Upper lobe of right lung (tissue), 1 donor: Measurements from ENCODE around the gene BORCS8. TPM values are rescaled to one million over a fixed set of nuclear protein-coding genes. Genes with fewer than 3 reads are reported as not detected.
"Not testable (repeated sequence)": the region's sequence is repeated elsewhere in the genome, so short reads cannot be mapped to it uniquely, and the experiment has no call there.

Experiments used
- ATAC-seq: fragments of 200-7000 bp; cut with Tn5 transposase; one replicate; pipeline ENCODE4 v1.9.1; 2020; ENCODE audit warnings: mild to moderate bottlenecking, moderate library complexity
- DNase-seq: peaks from one replicate; pipeline ENCODE4 v3.0.0-alpha.2; 2020
- H3K27ac ChIP-seq: fragments of 200-600 bp; one replicate; pipeline ENCODE4 v1.8.0; 2022
- H3K27me3 ChIP-seq: fragments of 200-600 bp; one replicate; pipeline ENCODE4 v1.8.0; 2022; ENCODE audit warnings: mild to moderate bottlenecking
- H3K36me3 ChIP-seq: fragments of 200-600 bp; one replicate; pipeline ENCODE4 v1.8.0; 2022
- H3K4me1 ChIP-seq: fragments of 200-600 bp; one replicate; pipeline ENCODE4 v1.8.0; 2022
- H3K4me3 ChIP-seq: fragments of 200-600 bp; one replicate; pipeline ENCODE4 v1.8.0; 2022; ENCODE audit warnings: mild to moderate bottlenecking
- H3K9me3 ChIP-seq: fragments of 200-600 bp; one replicate; pipeline ENCODE4 v1.8.0; 2022
- CTCF ChIP-seq: fragments of 200-600 bp; IDR thresholded peaks from one replicate; pipeline ENCODE4 v1.8.0; 2022; ENCODE audit warnings: antibody characterized with exemption
- intact Hi-C: fragments of 100-400 bp; cut with DNase I; formaldehyde crosslinking; loops from one replicate; pipeline ENCODE4 v1.11.0; 2022
- total RNA-seq: library from RNA; stranded (reverse); fragmentation: NEBNext Ultra II Directional; extraction: Animal tissue kit (Norgen Biotek cat#: 25700); gene quantifications from one replicate; pipeline ENCODE4 v1.2.1, GENCODE V29; 2021
- donor health status: DM: no; HTN: yes; CAD: no; lungs with severe emphysema.

BORCS8 gene
- total RNA-seq, 1 donor from 2014 or later: 24.8 TPM

DNA sequence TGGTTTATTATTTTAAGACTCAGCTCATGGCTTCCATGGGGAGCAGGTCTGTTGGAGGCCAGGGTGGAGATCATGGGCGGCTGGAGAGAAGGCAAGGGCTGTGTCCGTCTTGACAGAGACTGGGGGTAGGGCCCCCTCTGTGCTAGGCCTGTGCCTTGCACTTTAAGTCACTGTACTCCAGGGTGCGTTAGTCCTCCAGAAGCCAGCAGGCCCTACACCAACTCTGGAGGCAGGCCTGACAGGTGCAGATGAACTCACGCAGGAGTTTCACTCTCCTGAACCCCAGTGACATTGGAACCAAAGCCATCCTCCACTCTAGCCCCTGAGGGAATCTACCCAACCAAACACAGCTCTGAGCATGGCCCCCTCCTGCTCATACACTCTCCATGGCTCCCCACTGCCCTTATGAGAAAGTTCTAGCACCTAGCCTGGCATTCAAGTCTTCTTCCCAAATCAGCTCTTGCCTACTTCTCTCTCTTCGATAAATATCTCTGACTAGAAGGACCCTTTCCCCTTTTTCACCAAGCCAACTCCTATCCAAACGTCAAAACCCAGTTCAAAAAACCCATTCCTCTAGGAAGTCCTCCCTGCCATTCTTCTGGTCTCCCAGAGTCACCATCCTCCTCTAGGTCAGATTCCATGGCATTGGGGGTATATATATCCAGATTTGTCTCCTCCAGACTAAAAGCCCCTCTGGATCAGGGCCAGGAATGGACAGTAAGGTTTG, 37.0 kb downstream of the BORCS8 start:
- DNase-seq: no peak
- Histone ChIP-seq H3K9me3 (no peaks in the 10 kb centered on the region), H3K4me3 (no peak overlapping the region), H3K36me3 (no peaks in the 10 kb centered on the region), H3K27ac (no peak overlapping the region), H3K4me1 (no peaks in the 10 kb centered on the region), H3K27me3 (no peaks in the 10 kb centered on the region)
- intact Hi-C loops: no loop called here
- no peak for ATAC-seq
- no peak for TF ChIP-seq CTCF

- Histone ChIP-seq H3K9me3 (no peaks in the 10 kb centered on the region), H3K27ac (no peak overlapping the region), H3K27me3 (no peaks in the 10 kb centered on the region), H3K4me1 (no peaks in the 10 kb centered on the region), H3K4me3 (no peak overlapping the region), H3K36me3 (peaks cover 15% of the 10 kb centered on the region)
- DNase-seq (no peak), ATAC-seq (no peak)
- intact Hi-C loops: no loop called here
- TF ChIP-seq CTCF: no peak
These were observed 39.1 kb downstream of the BORCS8 start for GRCh38 chr19:19152668-19153384.

GRCh38 chr19:19151418-19151817, 40.5 kb downstream of the BORCS8 start:
- intact Hi-C loops: no loop called here
- TF ChIP-seq CTCF: no peak
- Histone ChIP-seq H3K9me3 (no peaks in the 10 kb centered on the region), H3K27me3 (no peaks in the 10 kb centered on the region), H3K4me1 (no peaks in the 10 kb centered on the region), H3K4me3 (no peak overlapping the region), H3K36me3 (peaks cover 15% of the 10 kb centered on the region), H3K27ac (no peak overlapping the region)
- DNase-seq: no peak
- no peak for ATAC-seq

DNA sequence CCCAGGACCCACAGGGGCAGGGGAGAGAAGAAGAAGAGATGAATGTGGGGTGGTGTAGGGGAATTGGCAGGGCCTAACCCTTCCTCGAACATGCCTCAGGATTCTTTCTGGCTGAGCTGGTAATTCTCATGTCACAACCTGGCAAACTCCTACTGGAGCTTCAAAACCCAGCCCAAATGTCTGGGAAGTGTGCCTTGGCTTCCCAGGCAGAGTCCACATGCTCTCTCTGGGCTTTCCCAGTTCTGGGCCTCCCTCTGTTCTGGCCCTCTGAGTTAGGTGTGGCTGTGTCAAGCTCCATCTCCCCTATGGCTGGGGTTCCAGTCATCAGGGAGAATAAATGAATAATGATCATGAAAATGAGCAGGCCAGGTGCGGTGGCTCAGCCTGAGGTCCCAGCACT, 42.5 kb downstream of the BORCS8 start:
- peaks cover 4% of the 10 kb centered on the region for H3K4me1 ChIP-seq
- peaks cover 15% of the 10 kb centered on the region for H3K36me3 ChIP-seq
- no peaks in the 10 kb centered on the region for H3K27me3 ChIP-seq
- TF ChIP-seq CTCF: no peak
- intact Hi-C loops: no loop called here
- H3K4me3 ChIP-seq: no peak overlapping the region
- DNase-seq (no peak), ATAC-seq (no peak)
- H3K9me3 ChIP-seq: no peaks in the 10 kb centered on the region
- no peak overlapping the region for H3K27ac ChIP-seq

DNA sequence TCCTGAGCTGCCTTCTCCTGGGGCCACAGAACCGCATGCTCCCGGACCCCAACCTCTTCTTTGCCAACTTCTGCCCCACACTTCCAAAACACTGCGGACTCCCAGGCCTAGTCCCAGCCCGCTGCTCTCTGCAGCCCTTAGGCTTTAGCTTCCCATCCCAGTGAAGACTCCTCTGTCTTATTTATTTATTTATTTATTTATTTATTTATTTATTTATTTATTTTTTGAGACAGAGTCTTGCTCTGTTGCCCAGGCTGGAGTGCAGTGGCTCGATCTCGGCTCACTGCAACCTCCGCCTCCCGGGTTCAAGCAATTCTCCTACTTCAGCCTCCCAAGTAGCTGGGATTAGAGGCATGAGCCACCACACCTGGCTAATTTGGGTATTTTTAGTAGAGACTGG, 43.4 kb downstream of the BORCS8 start:
- H3K4me3 ChIP-seq, H3K27ac ChIP-seq, intact Hi-C loops, H3K9me3 ChIP-seq, H3K27me3 ChIP-seq, DNase-seq, ATAC-seq, H3K4me1 ChIP-seq: not testable (repeated sequence)
- H3K36me3 ChIP-seq: peaks cover 15% of the 10 kb centered on the region

GRCh38 chr19:19147344-19147743, 44.6 kb downstream of the BORCS8 start:
- DNase-seq (no peak), ATAC-seq (no peak)
- Histone ChIP-seq H3K4me1 (peaks cover 4% of the 10 kb centered on the region), H3K36me3 (peaks cover 15% of the 10 kb centered on the region), H3K27ac (no peak overlapping the region), H3K9me3 (no peaks in the 10 kb centered on the region), H3K4me3 (no peak overlapping the region), H3K27me3 (no peaks in the 10 kb centered on the region)
- intact Hi-C loops: no loop called here
- TF ChIP-seq CTCF: no peak
